ENCODE measurements around the gene CD320. TPM values are rescaled to one million over a fixed set of nuclear protein-coding genes. Genes with fewer than 3 reads are reported as not detected.

CD320 gene
- total and polyA plus RNA-seq, 2 experiments from 2014 or later: 87.0 to 124 TPM

DNA sequence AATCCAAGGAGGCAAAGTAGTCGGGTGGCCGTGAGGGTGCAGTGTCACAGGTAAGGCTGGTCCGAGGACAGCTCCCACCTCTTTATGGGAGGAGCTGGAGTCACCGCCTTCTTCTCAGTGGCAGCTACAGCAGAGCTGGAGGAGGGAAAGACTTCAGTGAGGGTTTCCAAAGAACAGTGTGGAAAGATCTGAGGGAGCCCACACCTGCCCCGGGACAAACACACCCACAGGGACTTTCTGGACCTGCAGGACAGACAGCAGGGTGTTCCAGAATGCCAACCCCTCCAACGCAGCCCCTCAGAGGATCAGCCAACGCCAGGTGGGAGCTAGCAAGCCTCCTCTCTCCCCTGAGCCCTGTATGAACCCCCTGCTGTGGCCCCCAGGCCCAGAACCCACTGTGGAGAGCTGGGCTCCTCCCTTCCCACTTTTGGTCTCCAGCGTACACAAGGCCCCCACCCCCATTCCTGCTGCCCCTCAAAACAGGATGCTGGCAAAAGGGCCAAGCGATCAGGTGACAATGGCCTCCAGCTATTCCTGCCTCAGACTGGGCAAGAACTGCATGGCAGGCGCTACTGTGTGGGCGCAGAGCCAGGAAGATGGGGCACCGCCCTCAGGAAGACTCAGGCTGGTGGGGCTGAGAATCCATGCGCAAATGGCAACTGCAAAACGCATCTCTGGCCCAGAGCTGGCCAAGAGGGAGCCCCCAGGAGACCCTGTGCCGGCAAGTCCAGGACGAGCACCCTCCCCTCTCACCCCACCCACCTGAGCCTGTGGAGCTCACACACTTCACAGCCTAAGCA is 3.5 kb upstream of the CD320 start (continued):
- TF ChIP-seq, protein P1, sequence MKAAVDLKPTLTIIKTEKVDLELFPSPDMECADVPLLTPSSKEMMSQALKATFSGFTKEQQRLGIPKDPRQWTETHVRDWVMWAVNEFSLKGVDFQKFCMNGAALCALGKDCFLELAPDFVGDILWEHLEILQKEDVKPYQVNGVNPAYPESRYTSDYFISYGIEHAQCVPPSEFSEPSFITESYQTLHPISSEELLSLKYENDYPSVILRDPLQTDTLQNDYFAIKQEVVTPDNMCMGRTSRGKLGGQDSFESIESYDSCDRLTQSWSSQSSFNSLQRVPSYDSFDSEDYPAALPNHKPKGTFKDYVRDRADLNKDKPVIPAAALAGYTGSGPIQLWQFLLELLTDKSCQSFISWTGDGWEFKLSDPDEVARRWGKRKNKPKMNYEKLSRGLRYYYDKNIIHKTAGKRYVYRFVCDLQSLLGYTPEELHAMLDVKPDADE (IDR thresholded peaks at IDR 0.05): no peak
- TF ChIP-seq NANOG (IDR thresholded peaks at IDR 0.05; ENCODE audit: borderline replicate concordance) (no peak), STAT1 (IDR thresholded peaks at IDR 0.05; ENCODE audit: unreplicated experiment) (no peak), JUNB (IDR thresholded peaks at IDR 0.05; ENCODE audit: unreplicated experiment) (no peak), POLR2AphosphoS5 (IDR thresholded peaks at IDR 0.05; ENCODE audit: low read depth) (no peak), EZH2 (IDR thresholded peaks at IDR 0.05; ENCODE audit: low read depth, unreplicated experiment) (no peak)

DNA sequence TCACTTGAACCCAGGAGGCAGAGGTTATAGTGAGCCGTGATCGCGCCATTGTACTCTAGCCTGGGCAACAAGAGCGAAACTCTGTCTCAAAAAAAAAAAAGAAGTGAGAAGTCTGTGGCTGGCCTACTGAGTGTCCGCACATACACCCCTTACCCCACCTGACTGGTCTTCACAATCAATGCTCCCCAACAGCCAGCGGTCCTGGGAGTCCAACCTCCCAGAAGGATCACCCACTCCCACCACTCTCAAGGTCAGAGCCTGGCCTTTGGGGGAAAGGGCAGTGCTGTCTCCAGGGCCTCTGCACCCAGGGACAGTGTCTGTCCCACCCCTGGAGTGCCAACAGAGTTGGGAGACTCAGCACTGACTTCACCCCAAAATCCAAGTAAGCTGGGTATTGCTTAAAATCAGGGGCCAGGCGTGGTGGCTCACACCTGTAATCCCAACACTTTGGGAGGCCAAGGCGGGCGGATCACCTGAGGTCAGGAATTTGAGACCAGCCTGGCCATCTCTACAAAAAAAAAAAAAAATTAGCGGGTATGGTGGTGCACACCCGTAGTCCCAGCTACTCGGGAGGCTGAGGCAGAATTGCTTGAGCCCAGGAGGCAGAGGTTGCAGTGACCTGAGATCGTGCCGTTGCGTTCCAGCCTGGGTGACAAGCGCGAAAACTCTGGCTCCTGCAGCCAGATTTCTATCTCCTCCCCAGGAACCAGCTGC is 2.3 kb upstream of the CD320 start:
- Histone ChIP-seq H3K4me3 (no peak overlapping the region), H3K79me2 (replicated peaks; ENCODE audit: insufficient read depth) (peaks cover 14% of the 10 kb centered on the region), H3K9me2 (ENCODE audit: insufficient read depth) (no peaks in the 10 kb centered on the region), H3K4me1 (ENCODE audit: insufficient read depth) (peaks cover 11% of the 10 kb centered on the region; the same call in 1 of the 2 replicates), H3K27ac (ENCODE audit: low read depth) (no peak overlapping the region), H3F3A (replicated peaks; ENCODE audit: low read depth) (peaks cover 10% of the 10 kb centered on the region), H3K27me3 (ENCODE audit: insufficient read depth) (no peaks in the 10 kb centered on the region), H3K4me2 (no peak overlapping the region), H3K36me3 (ENCODE audit: insufficient read depth) (no peaks in the 10 kb centered on the region), H4K20me1 (replicated peaks; ENCODE audit: insufficient read depth) (peaks cover 3% of the 10 kb centered on the region; the same call in 1 of the 2 replicates), H2AFZ (no peak overlapping the region)
- ATAC-seq (no peak), DNase-seq (ENCODE audit: low spot score) (no peak)
- Mint-ChIP-seq H3K9me3 (no peaks in the 10 kb centered on the region), H3K27me3 (ENCODE audit: insufficient read depth, low read depth, poor library complexity) (peaks cover 16% of the 10 kb centered on the region), H3K27ac (no peak overlapping the region), H3K4me1 (peaks cover 9% of the 10 kb centered on the region), H3K36me3 (ENCODE audit: low read depth) (peaks cover 51% of the 10 kb centered on the region), H3K4me3 (no peak overlapping the region)
- TF ChIP-seq, protein P2, sequence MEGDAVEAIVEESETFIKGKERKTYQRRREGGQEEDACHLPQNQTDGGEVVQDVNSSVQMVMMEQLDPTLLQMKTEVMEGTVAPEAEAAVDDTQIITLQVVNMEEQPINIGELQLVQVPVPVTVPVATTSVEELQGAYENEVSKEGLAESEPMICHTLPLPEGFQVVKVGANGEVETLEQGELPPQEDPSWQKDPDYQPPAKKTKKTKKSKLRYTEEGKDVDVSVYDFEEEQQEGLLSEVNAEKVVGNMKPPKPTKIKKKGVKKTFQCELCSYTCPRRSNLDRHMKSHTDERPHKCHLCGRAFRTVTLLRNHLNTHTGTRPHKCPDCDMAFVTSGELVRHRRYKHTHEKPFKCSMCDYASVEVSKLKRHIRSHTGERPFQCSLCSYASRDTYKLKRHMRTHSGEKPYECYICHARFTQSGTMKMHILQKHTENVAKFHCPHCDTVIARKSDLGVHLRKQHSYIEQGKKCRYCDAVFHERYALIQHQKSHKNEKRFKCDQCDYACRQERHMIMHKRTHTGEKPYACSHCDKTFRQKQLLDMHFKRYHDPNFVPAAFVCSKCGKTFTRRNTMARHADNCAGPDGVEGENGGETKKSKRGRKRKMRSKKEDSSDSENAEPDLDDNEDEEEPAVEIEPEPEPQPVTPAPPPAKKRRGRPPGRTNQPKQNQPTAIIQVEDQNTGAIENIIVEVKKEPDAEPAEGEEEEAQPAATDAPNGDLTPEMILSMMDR (conservative IDR thresholded peaks at IDR 0.05; ENCODE audit: low read depth in 2 of 2): no peak
- no peak for TF ChIP-seq EZH2 (IDR thresholded peaks at IDR 0.05; ENCODE audit: low read depth, unreplicated experiment)

DNA sequence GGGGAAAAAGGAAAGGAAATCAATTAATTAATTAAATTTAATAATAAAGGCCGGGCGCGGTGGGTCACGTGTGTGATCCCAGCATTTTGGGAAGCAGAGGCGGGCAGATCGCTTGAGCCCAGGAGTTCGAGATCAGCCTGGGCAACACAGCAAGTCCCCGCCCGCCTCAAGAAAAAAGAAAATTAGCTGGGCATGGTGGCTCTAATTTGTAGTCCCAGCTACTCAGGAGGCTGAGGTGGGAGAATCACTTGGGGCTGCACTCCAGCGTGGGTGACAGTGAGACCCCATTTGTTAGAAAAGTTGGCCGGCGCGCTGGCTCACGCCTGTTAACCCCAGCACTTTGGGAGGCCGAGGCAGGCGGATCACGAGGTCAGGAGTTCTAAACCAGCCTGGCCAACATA is 733 bp upstream of the CD320 start:
- peak overlapping the region; percentile 71; the same call in 1 of the 2 replicates for H3K27ac Mint-ChIP-seq
- H3K79me2 ChIP-seq (replicated peaks; ENCODE audit: insufficient read depth): peaks cover 17% of the 10 kb centered on the region
- peaks cover 14% of the 10 kb centered on the region for H3F3A ChIP-seq (replicated peaks; ENCODE audit: low read depth)
- H3K9me3 Mint-ChIP-seq: no peaks in the 10 kb centered on the region
- DNase-seq (ENCODE audit: low spot score) (no peak), ATAC-seq (no peak)
- H3K4me1 Mint-ChIP-seq: peaks cover 13% of the 10 kb centered on the region
- no peaks in the 10 kb centered on the region for H3K27me3 ChIP-seq (ENCODE audit: insufficient read depth)
- peaks cover 3% of the 10 kb centered on the region; the same call in 1 of the 2 replicates for H4K20me1 ChIP-seq (replicated peaks; ENCODE audit: insufficient read depth)
- H3K9me2 ChIP-seq (ENCODE audit: insufficient read depth): no peaks in the 10 kb centered on the region
- peaks cover 11% of the 10 kb centered on the region; the same call in 1 of the 2 replicates for H3K4me1 ChIP-seq (ENCODE audit: insufficient read depth)
- peaks cover 47% of the 10 kb centered on the region for H3K36me3 Mint-ChIP-seq (ENCODE audit: low read depth)
- H3K4me3 ChIP-seq: peak overlapping the region; percentile 91
- peak overlapping the region; percentile 90 for H3K4me3 Mint-ChIP-seq
- no peaks in the 10 kb centered on the region for H3K36me3 ChIP-seq (ENCODE audit: insufficient read depth)
- H3K4me2 ChIP-seq: peak overlapping the region; percentile 74
- peaks cover 14% of the 10 kb centered on the region for H3K27me3 Mint-ChIP-seq (ENCODE audit: insufficient read depth, low read depth, poor library complexity)
- H2AFZ ChIP-seq: no peak overlapping the region
- H3K27ac ChIP-seq (ENCODE audit: low read depth): peak overlapping the region; percentile 85
- TF ChIP-seq, protein P1 (IDR thresholded peaks at IDR 0.05): no peak
- TF ChIP-seq, protein P3, sequence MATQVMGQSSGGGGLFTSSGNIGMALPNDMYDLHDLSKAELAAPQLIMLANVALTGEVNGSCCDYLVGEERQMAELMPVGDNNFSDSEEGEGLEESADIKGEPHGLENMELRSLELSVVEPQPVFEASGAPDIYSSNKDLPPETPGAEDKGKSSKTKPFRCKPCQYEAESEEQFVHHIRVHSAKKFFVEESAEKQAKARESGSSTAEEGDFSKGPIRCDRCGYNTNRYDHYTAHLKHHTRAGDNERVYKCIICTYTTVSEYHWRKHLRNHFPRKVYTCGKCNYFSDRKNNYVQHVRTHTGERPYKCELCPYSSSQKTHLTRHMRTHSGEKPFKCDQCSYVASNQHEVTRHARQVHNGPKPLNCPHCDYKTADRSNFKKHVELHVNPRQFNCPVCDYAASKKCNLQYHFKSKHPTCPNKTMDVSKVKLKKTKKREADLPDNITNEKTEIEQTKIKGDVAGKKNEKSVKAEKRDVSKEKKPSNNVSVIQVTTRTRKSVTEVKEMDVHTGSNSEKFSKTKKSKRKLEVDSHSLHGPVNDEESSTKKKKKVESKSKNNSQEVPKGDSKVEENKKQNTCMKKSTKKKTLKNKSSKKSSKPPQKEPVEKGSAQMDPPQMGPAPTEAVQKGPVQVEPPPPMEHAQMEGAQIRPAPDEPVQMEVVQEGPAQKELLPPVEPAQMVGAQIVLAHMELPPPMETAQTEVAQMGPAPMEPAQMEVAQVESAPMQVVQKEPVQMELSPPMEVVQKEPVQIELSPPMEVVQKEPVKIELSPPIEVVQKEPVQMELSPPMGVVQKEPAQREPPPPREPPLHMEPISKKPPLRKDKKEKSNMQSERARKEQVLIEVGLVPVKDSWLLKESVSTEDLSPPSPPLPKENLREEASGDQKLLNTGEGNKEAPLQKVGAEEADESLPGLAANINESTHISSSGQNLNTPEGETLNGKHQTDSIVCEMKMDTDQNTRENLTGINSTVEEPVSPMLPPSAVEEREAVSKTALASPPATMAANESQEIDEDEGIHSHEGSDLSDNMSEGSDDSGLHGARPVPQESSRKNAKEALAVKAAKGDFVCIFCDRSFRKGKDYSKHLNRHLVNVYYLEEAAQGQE (IDR thresholded peaks at IDR 0.05; ENCODE audit: unreplicated experiment): no peak
- no peak for TF ChIP-seq STAT1 (IDR thresholded peaks at IDR 0.05; ENCODE audit: unreplicated experiment)
- no peak for TF ChIP-seq CREB1 (CRISPR knock-in tag; IDR thresholded peaks at IDR 0.05; ENCODE audit: low read depth)
- TF ChIP-seq EZH2 (IDR thresholded peaks at IDR 0.05; ENCODE audit: low read depth, unreplicated experiment): no peak
- TF ChIP-seq ZNF114 (CRISPR knock-in tag; IDR thresholded peaks at IDR 0.05): no peak
- TF ChIP-seq POLR2AphosphoS5 (IDR thresholded peaks at IDR 0.05; ENCODE audit: low read depth): no peak
- no peak for TF ChIP-seq ZNF331 (CRISPR knock-in tag; IDR thresholded peaks at IDR 0.05; ENCODE audit: low read depth)
- no peak for TF ChIP-seq JUNB (IDR thresholded peaks at IDR 0.05; ENCODE audit: unreplicated experiment)
- TF ChIP-seq NANOG (IDR thresholded peaks at IDR 0.05; ENCODE audit: borderline replicate concordance): no peak
- TF ChIP-seq EZH2phosphoT487 (IDR thresholded peaks at IDR 0.05; ENCODE audit: unreplicated experiment): no peak
